IPS DF 19.7 (cell line): Measurements from ENCODE around the gene TMEM242.

Experiments
- DNase-seq: peaks from one replicate; pipeline ENCODE4 v3.0.0-alpha.2; 2013; ENCODE audit warnings: low read depth, low spot score

TMEM242 gene

DNA sequence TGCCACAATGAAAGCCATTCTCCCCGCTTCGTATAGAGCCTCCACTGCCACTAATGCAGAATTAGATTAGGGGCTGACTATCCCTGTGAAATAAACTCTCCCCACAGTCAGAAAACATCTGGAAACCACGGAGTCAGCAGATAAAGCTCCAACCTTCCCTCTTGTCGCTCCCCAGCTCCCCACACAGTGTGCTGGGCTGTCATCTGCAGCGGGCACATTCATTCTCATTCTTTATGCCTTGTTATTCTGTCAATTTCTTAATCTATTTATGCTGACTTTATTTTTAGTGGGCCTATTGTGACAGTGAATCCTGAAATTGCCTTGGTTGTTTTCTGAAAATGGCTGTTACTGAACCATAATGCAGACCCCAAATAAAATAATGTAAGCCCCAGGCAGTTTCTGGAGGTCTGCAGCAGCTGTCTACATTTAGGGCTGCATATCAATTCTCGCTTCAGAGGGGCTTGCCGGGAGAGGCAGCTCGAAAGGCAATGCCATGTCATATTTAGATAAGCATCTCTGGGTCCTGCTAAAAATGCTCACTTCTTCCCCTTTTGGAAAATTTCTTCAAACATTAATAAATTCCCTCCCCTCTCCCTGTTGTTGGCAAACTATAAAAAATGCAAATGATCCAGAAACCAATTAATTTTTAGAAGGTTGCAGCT is 71.6 kb downstream of the TMEM242 start:
- no peak for DNase-seq

DNA sequence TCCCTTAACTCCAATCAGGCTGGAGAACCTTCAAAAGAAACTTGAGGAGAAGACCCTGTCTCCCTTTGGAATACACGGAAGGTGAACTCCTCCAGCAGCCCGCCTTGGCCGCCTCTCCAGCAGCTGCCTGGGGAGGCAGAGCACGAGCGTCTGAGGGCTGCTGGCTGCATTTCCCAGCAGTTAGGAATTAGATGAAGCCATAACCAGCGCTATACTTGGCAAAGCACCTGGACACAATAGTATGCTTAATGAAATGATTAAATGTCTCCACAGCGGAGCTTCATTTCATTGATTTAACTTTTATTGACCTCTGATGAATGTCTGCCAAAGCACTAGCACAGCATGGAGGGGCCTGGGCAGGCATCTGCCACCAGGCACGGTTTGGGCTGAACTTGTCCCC is 73.5 kb downstream of the TMEM242 start:
- no peak for DNase-seq

DNA sequence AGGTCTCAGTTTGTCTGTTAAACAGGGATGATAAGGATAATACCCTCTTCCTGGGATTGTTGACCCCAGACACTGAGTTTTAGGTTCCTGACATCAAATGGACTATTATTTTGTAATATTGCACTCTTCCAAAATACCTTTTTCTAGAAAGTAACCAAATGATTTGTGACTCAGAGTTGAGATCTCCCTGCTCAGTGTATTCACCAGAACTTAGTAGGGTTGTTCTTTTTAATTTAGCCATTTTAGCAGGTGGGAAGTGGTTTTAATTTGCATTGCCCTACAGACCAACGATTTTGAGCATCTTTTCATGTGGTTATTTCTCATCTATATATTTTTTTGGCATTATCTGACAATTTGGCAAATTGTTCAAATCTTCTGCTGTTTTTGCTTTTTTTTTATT is 75.1 kb downstream of the TMEM242 start:
- DNase-seq, result no peak

DNA sequence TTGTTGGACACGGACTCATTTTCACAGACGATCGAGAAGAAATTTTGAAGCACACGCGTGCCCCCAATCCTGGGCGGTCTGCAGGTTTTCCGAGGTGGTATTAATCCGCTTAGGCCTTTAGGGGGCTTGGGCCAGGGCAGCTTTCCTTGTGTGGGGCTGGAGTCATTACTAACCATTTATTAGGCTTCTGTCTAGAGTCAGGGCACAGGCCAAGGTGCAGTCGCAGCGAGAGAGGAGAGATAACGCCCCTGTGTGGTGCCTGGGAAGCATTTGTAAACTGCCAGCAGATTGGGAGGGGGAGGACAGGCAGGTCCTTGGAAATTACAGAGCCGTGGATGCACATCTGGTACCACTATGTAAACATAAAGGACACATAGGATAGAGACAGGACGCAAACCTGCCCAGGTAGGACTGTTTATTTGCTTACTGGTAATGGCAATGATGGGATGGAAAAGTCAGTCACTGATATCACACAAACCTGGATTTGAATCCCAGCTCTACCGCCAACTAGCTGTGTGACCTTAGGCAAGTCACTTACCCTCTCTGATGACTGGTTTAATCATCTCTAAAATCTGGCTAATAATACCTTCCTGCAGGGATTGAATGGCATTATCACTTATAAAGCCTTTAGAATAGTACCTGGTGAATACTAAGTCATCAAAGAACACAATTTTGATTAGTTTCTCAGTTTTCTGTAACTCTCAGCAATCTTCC is 76.4 kb downstream of the TMEM242 start:
- DNase-seq, result no peak

DNA sequence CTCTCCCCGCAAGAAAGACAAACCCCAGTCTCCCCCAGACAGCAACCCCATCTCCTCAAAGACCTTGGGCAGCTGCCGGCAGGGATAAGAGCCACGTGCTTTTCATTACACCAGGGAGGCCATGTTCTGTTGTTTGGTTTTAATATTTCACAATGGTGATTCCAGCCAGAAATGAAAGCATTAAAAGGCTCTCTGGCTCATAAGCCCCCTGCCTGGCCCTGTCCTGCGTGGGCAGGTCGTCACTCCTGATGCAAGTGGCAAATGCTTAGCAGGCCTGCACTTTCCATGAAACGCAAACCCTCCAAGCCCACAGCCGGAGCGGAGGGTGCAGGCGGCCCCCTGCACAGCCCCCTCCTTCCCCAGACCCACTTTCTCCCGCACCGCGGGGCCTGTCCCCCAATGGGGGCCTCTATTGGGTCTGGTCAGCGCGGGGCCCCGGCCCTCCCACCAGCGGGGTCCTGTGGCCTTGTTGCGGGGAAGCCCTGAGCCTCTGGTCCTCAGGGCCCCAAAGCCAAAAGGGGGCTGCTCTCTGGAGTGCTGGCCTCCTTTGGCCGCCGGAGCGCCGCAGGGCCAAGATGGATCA is 77.2 kb downstream of the TMEM242 start:
- DNase-seq, result no peak

DNA sequence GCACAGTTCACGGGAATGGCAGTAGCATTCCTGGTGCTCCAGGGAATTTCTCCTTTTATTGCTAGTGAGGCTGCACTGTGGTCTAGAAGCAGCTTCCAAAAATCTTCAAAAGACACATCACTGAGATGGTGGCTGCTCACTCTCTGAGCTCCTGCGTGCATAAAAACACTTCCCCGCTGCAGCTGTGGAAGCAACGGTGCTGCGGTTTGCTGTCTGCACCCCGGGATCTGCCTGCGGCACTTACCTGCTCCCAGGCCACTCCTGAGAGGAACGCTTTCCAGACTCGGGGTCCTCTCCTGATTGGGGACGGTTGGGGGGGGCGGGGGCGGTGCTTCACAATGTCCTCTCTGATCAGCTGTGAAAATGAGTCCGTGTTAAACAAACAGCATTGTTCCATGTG is 77.9 kb downstream of the TMEM242 start:
- no peak for DNase-seq

DNA sequence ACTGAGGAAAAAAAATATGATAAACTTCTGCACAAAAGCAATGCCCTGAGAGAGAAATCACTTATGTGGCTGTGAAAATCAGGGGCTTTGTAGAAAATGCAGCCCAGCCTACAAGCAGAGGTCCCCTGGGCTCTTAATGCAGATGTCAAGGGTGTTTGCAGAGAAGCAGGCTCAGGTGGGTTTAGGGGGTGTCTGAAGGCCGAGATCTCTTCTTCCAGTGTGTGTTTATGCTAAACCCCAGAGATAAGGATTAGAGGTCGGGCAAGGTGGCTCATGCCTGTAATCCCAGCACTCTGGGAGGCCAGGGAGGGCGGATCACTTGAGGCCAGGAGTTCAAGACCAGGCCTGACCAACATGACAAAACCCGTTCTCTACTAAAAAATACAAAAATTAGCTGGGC is 78.5 kb downstream of the TMEM242 start:
- no peak for DNase-seq

DNA sequence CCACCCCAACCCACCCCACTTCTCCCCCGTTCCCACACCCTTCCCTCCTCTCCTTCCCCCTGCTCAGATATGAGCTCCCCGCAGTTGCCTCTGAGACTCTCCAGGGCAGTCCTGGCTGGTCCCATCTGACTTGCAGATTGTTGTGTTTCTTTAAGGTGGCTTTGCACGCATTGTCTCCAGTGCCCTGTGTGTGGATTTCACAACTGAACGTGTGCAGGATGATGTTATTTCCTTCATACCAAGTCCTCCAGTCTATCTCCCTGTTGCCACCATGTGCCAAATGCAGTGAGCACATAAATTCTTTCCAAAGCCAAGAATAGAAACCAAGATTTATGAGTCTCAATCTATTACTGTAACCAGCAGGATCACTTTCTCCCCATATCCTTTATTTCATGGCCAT is 79.1 kb downstream of the TMEM242 start:
- DNase-seq, result no peak

DNA sequence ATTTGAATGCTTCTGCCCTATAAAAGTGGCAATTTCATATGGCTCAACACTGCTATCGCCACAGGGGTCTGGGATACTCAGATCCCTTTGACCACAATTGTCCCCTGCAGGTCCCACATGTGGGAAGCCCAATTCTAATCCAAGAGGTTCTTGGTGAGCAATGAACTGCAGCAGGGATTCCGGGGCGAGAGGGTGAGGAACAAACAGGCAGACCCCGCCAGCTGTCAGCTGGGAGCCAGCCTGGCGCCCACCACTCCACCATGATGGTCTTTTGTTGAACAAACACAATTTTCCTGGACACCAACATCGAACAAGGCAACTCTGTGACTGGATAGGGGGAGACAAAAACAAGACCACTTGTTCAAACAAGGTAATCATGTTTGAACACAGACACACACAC is 80.5 kb downstream of the TMEM242 start:
- no peak for DNase-seq

DNA sequence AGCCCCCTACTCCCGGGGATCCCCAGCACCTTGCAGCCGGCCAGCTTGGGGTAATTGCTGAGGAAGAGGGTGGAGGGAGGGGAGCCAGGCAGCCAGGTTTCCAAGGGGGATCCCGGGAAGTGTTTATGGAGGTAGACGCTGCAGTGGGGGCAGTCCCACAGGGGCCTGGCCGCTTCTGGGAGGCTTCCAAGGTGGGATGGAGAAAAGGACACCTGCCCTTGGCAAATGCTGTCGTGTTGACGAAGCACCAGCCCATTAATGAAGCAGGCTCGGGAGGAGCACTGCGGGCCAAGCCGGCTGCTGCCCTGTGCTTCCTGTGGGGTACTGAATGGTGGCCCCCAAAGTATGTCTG is 82.4 kb downstream of the TMEM242 start:
- DNase-seq, result no peak

DNA sequence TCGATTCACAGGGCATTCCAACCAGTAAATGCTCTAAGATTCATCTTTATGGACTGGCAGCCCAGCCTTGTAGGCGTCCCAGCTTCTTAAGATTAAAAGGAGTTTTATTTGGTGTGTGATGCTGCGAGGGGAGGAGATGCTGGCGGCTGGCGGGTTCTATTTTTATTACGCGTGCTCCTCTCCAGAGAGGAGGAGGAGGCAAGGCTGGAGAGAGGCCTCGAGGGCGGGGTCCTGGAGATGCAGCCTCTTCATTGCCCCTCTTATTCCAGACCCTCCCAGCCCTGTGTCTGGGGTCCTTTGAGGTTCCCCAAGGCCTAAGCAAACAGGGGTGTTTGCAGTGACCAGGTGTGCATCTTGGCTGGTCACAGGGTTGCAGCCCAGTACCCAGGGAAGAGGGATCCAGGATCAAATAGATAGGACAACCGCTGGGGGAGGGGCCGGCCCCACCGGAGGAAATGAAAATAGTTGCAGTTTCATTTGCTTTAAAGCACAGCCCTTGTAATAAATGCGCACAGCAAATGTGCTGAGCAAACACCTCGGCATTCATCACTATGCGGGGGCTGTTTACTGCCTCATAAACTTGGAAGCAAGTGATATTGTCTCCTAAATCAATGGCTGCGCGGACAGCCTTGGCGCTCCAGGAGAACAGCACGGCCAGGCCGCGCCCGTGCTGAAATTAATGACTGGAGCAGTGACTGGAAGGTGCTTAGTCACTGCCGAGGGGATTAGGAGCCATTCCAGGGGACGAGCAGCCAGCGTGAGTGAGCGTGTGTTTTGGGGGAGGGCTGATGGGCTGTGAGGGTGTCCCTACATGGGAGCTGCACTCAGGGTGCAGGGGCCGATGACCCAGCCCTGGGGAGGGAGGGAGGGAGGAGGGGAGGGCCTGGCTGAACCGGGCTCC is 83.0 kb downstream of the TMEM242 start:
- DNase-seq, result no peak

DNA sequence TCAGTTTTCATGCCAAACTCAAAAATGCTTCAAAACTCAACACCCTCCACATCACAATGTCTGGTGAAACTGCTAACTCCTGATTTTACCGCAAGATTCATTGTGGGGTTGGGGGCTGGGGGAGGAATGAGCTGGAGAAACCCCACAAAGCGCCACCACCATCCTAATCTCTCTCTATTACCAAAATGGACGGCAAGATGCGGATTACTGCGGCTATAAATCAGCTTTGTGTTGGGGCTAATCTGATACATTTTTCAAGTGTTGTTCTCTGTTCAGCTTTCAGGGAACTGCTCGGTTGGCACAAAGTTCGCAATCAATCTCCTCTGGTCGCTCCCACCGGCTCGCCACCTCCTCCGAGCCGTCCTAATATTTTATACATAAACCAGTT is 83.7 kb downstream of the TMEM242 start:
- no peak for DNase-seq
